Left lobe of liver (tissue), 2 donors: ENCODE results near the gene SYTL1. TPM values are rescaled to one million over a fixed set of nuclear protein-coding genes. Genes with fewer than 3 reads are reported as not detected.

ENCODE experiments used
- ATAC-seq: fragments of 200-7000 bp; cut with Tn5 transposase; one replicate; pipeline ENCODE4 v1.9.1; 2020; ENCODE audit warnings: mild to moderate bottlenecking, moderate library complexity
- DNase-seq: peaks from one replicate; pipeline ENCODE4 v3.0.0-alpha.2; 2020; ENCODE audit warnings: low spot score
- total RNA-seq: library from RNA; stranded (reverse); gene quantifications from one replicate; pipeline ENCODE4 v1.2.1, GENCODE V29; 2021
- donor health status: DM: no; HTN: no; CAD: no; lungs with moderate emphysema.
- donor health status: DM: no; HTN: yes; CAD: no.

Gene SYTL1
- total RNA-seq, 1 donor from 2014 or later = 0.81 TPM

- no peak for DNase-seq
Observed at GRCh38 chr1:27363766-27364695, 22.2 kb downstream of the SYTL1 start.

DNA sequence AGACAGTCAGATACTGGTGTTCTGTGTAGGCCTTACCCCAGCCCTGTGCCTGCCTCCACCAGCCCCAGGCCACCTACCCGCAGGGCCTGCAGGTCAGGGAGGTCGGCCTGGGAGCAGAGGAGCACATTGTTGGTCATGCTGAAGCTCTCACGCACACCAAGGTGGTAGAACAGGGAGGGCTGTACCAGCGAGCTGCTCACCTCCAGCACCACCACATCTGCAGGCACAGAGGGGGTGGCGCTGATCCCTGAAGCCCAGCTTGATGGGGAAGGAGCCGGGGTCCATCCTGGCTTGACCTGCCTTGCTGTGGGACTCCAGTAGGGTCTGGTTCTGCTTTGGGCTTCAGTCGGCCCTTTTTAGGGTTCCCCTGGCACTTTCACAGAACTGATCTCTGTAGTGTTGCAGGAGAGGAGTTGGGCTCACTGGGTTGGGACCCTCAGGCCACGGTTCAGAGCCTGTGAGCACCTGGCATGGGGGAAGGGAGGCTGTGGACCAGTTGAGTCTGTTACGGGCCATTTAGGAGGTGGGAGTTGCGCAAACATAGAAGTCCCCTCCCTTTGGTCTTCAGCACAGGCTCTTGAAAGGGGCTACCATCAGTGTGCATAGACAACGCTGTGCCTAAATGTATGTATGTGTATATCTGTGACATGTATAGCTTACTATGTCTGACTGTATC lies 23.0 kb downstream of the SYTL1 start:
- no peak for DNase-seq

More at GRCh38 chr1:27363766-27364695, 22.2 kb downstream of the SYTL1 start:
- no peak for ATAC-seq

DNA sequence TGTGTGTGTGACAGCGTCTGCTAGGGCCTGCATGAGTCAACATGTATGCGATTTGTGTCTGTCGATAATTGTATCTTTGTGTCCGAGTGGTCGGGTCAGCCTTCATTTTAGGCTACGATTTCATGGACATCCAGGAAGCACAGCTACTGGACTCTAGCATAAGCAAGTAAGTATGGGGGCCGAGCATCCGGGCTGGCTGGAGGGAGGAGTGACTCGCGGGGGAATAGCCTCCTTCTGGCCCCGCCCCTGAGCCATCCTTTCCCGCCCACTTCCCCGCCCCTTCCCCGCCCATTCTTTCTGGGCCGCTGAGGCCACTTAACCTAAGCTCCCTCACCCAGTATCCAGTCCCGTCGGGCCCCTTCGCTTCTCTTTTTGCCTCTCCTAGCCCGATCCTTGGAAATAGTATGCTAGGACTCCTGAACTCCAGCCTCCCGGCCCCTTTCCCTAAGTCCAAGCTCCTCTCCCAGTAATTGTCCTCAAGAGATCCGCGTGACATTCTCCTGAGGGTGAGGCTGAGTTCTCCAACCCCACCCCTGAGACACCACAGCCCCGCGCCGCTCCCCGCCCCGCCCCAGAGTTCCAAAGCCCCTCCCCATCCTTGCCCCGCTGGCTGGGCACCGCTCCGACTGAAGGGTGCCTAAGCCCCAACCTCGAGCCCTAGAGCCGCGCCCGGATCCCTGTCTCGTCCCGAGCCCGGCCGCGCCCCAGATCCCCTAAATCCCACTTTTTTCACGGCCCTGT lies 23.7 kb downstream of the SYTL1 start:
- ATAC-seq (peak; percentile 78), DNase-seq (peak; percentile 83)

More for the DNA sequence above, 23.0 kb downstream of the SYTL1 start:
- no peak for ATAC-seq

- DNase-seq = peak; percentile 83
Observed at GRCh38 chr1:27366113-27366410, 24.2 kb downstream of the SYTL1 start.

DNA sequence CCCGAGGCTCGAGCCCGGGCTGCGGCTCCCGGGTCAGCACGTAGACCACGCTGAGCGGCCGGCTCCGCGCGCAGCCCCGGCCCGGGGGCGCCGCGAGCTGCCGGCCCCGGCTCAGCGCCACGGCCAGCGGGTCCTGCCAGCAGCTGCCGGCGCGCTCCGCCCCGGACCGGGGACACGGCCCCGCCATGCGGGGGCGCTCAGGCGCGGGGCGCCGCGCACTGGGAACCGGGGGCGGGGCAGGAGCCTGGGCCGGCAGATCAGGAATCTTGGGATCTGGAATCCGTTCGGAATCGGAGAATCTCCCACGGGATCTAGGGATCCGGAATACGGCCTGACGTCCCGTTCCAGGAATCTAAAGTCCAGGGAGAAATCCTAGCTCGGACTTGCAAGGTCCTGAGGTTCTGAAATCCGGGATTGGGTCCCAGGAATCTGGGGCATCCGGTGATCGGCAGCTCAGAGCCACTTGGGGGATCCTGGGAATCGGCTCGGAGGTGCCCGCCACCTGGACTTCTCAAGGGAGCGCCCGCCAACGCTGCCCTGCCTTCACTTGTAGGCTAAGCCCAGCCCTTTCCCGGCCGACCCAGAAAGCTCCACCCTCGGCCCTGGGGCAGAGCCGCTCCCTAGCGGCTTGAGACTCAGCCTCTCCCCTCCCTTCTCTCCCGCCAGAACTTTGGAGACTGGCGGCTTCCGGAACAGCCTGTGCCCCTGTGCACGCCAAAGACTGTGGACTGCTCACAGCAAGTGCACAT lies 24.8 kb downstream of the SYTL1 start, which contains the start of gene MAP3K6:
Gene MAP3K6, minus strand, starts transcription at position 551 of the 749 bp plus-strand sequence. Its CDS starts 364 bp downstream, at position 187.
- peak; percentile 77 for DNase-seq

More at GRCh38 chr1:27366113-27366410, 24.2 kb downstream of the SYTL1 start:
- peak; percentile 58 for ATAC-seq

GRCh38 chr1:27367160-27367650 lies 25.4 kb downstream of the SYTL1 start:
- ATAC-seq = no peak
- DNase-seq = no peak

More for the DNA sequence above, 24.8 kb downstream of the SYTL1 start, which contains the start of gene MAP3K6:
- ATAC-seq = peak; percentile 83

DNA sequence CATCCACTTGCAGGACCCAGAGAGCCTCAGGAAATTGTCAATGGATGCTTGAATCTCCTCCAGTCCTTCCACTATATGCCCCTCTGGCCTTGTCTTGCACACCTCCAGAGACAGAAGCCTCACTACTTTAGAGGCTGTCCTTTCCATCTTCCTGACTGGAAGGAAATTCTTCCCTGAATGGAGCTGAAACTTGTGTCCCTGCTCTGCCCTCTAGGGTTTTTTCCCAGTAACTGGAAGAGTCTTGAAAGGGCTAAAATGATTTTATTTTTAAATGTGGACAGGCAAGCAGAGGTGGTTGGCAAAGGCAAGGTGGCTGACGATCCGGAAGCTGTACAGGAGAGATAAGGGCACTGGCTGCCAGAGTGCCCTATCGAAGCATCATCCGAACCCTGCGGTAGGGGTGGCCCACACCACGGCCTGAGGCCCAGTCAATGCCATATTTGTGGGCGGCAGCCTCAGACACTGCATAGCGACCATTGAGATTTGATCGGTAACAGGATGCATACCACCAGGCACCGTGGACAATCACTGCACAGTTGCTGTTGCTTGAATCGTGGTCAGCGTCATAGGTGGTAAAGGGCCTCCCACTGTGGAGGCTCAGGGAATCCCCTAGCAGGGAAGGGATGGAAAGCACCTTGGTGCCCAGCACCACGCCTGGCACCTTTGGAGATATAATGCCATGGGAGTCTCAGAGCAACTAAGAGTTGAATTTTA lies 27.2 kb downstream of the SYTL1 start:
- DNase-seq (no peak), ATAC-seq (no peak)

- no peak for ATAC-seq
- no peak for DNase-seq
Observed at GRCh38 chr1:27372022-27372807, 30.4 kb downstream of the SYTL1 start.

DNA sequence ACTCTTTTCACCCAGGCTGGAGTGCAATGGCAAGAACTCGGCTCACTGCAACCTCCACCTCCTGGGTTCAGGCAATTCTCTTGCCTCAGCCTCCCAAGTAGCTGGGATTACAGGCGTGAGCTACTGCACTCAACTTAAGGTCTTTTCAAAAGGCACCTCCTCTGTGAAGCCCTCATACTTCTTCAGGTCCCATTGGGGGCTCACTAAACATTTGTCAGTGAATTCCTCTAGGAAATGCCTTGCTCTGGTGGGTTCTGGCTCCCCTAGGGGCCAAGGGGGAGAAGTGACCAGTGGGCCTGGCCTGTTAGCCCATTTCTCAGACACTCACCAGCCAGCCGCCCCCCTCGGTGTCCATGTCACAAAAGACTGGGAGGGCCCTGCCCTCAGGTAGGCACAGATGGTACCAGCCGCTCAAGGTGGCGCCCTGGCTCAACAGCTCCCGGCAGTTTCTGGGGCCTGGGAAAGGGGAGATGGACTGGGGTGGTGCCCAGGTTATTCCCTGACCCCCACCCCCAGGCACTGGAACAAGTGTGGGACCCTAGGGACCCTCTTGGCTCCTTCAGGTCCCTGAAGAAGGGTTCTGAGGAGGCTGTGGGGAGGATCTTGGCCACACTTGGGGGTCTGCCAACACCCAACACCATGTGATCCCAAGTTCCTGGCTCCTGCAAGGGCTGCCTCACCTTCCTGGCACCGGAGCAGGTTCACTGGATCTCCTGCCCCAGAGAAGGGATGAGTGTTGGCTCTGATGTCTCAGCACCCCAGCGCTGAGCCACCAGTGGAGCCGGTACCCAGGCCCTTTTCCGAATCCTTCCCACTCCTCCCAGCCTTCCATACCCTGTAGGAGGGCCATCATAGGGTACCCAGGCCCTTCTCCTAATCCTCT lies 31.2 kb downstream of the SYTL1 start:
- ATAC-seq = no peak
- no peak for DNase-seq

DNA sequence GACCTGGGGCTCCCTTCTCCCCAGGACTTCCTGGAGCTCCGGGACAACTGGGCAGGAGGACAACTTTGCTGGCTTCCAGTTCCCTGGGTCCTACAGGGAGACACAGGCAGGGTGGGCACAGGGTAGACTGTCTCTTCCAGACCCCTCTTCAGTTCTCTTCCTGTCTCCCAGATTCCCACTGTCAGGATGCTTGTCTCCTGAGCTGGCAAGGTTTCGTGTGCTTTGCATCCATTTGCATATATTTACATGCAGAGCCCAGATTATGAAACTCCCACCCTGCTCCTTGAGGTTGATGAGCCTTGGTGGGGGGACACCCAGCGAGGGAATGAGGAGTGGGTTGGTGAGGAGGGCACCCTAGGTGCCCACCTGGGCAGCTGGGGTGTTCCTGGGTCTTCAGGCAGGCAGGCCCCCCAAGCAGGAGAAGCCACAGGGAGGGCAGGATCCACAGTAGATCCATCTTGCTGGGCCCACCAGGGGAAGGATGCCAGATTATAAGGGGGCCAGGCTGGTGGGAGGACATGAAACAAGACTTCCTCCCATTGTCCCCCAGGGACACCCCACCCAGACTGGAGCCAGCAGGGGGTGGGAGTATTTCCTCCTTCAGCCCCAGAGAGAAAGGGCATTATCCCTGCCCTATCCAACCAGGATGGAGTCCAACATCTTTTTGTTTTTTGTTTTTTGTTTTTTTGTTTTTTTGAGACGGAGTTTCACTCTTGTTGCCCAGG lies 32.7 kb downstream of the SYTL1 start, which contains the start of gene FCN3:
Gene FCN3, minus strand, starts transcription at position 463 of the 725 bp plus-strand sequence. Its CDS starts 6 bp downstream, at position 457.
- DNase-seq (no peak), ATAC-seq (peak; percentile 54)

DNA sequence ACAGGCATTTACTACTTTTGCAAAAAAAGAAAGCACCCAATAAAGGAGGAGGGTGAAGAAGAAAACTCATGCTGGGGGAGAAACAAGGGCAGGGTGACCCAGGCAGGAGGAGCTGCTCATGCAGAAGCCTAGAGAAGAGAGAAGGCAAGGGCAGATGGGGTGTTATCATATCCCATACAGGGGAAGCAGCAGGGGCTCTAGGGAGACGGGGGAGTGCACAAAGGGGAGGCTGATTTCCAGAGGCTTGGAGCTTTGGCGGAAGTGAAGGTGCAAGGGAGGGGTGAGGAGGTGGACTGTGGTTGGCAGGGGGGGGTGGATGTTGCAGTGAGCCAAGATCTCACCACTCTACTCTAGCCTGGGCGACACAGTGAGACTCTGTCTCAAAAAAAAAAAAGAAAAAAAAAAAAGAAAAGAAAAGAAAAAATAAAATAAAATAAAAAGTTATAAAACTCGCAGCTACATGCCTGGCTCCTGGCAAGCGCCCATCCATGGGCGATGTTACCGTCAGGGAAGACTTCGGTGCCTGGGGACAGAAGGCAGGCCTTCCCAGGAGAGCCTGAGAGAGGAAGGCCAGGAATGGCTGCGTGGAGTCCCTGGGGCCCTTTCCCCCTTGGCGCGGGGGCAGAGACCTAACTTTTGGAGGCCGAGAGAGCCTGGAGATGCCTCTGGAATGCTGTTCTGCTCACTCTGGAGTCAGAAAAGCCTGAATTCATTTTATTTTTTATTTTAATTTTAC lies 36.1 kb downstream of the SYTL1 start:
- DNase-seq (no peak), ATAC-seq (no peak)

- DNase-seq (no peak), ATAC-seq (no peak)
Observed at GRCh38 chr1:27379564-27380122, 37.8 kb downstream of the SYTL1 start.

DNA sequence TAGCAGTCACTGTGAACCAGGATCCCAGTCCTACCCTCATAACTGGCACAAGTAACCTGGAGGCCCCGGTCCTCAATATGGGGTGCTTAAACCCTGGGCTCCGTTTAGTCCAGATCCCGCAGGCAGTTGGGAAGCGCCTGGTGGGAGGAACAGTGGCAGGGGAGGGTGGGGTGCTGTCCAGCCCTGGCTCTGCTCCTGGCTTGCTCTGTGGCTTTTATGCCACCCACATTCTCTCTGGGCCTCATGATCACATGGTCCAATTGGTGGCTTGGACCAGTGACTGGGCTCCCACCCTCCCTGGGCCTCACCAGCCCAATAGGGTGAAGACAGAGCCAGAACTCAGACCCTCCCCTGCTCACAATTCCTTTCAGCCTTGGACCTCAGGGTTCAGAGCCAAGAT lies 38.4 kb downstream of the SYTL1 start:
- no peak for ATAC-seq
- no peak for DNase-seq

GRCh38 chr1:27380766-27381733 lies 39.2 kb downstream of the SYTL1 start:
- DNase-seq = no peak
- ATAC-seq = peak; percentile 48
